GM12872 (cell line): ENCODE data around the gene LRRC32.

Experiments
- TF ChIP-seq, protein P1 (sequence below): IDR thresholded peaks from 3 replicates; pipeline ENCODE4 v1.5.1; 2011; ENCODE audit warnings: low read depth, mild to moderate bottlenecking, low read length, moderate library complexity; ENCODE audit not compliant: insufficient read depth

LRRC32 gene

DNA sequence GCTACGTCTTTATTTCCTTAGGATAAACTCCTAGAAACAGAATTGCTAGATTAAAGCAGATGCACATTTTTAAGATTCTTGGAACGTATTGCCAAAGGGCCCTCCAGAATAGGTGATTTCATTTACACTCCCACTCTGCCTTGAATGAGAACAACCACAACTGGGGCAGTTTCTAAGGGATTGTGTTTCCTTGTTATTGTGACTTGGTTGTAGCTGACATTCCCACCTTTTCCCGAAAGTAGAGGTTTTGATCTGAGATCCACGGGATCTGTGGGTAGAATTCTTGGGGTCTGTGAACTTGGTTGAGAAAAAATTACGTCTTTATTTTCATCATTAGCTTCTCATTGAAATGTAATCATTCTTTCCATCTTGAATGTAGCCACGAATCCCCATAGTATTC lies 21.5 kb downstream of the LRRC32 start:
- TF ChIP-seq, protein P1, sequence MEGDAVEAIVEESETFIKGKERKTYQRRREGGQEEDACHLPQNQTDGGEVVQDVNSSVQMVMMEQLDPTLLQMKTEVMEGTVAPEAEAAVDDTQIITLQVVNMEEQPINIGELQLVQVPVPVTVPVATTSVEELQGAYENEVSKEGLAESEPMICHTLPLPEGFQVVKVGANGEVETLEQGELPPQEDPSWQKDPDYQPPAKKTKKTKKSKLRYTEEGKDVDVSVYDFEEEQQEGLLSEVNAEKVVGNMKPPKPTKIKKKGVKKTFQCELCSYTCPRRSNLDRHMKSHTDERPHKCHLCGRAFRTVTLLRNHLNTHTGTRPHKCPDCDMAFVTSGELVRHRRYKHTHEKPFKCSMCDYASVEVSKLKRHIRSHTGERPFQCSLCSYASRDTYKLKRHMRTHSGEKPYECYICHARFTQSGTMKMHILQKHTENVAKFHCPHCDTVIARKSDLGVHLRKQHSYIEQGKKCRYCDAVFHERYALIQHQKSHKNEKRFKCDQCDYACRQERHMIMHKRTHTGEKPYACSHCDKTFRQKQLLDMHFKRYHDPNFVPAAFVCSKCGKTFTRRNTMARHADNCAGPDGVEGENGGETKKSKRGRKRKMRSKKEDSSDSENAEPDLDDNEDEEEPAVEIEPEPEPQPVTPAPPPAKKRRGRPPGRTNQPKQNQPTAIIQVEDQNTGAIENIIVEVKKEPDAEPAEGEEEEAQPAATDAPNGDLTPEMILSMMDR = no peak

DNA sequence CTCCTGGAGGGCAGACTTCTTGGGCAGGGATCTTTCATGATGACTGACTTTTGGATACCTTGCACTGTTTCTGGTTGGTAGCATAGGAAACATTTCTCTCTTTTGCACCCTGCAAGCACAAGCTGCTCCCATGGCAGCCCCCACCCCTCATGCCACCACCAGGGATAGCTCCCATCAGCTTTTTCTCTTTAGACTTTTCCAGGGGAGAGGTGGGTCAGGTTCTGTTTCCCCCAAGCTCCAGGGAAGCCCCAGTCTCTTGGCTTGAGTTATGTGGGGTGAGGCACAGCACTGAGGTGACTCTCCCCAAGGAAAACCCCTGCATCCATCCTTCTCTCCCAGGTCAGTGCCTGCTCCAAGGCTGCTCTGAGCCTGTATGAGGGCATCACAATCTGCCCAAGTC lies 22.5 kb downstream of the LRRC32 start:
- TF ChIP-seq, protein P1 = no peak

DNA sequence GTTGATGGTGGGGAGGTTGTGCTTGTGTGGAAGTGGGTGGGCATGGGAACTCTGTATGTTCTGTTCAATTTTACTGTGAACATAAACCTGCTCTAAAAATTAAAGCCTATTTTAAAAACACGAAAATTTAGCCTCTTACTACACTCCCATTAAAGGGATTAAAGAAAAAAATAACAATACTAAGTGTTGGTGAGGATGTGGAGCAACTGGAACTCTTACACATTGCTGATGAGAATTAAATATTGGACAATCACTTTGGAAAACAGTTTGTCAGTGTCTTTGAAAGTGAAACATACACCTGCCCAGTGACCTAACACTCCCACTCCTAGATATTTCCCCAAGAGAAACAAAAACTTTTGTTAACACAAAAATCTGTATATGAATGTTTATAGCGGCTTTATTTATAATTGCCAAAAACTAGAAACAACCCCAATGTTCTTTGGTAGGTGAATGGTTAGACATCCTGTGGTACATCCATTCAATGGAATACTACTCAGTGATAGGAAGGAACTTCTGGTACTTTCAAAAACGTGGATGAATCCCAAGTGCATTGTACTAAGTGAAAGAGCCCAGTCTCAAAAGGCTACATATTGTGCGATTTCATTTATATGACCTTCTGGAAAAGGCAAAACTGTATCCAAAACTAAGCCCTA lies 23.5 kb downstream of the LRRC32 start:
- TF ChIP-seq, protein P1 = no peak

DNA sequence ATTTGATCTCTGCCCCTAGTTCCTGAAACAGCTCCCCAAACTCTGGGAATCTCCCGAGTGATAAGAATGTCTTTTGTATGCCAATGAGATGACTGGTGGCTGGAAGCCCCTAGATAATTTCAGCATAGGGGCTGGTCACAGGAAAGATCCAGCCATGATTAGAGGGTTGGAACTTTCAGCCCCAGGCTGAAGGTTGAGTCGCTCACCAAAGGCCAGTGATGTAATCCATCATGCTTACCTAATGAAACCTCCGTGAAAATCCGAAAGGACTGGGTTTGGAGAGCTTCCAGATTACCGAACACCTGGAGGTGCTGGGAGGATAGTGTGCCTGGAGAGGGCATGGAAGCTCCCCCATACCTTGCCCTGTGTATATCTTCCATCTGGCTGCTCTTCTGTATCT lies 26.0 kb downstream of the LRRC32 start:
- TF ChIP-seq, protein P1 = no peak

DNA sequence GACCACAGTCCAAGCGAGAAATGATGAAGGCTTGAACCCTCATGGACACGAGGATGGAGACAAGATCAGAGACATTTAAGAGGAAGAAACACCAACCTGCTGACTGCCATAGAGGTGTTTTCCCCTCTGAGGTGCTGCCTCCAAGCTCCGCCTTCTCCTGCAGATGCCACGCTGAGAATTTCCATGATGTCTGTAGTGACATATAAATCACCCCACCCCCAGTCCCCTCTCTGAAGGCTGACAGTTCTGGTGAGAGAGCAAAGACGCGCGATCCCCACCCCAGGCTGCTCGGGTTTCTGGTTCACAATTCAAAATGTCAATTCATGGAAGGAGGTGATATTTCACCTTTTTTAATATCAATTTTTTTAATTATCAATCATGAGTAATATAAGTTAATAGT lies 28.2 kb downstream of the LRRC32 start:
- TF ChIP-seq, protein P1 = no peak

DNA sequence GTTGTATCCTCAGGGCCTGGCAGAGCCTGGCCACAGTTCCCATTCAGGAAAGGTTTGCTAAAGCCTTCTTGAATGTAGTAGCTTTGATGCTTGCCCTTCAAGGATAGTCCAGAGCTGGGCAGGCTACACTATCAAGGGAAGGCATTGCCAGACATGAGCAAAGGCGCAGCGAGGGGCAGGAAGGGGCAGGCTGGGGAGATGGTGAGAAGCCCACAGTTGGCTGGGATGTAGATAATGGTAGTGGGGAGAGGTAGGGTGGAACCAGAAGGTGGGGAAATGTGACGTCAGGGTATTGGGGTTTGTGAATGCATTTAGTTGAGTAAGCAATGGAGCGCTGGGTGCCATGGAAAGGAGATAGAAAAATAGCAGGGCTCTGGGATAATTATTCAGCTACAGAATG lies 28.6 kb downstream of the LRRC32 start:
- TF ChIP-seq, protein P1 = no peak

DNA sequence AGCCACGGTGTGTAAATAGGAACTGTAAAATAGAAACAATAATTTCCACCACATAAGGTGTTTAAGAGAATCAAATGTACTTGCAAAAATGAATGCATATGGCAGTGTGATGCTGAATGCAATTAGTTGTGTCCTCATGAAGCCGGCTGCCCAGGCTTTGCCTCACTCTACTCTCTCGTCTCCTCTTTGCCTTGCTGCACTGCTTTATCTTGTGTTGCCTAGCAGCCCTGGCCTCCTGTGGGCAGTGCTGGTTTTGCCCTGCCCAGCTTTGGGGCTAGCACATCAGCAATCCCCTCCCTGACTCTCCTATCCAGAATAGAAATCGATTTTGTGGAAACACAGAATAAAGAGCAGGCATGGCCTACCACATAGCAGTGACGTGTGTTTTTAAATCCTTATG lies 30.0 kb downstream of the LRRC32 start:
- TF ChIP-seq, protein P1 = no peak
